WI38 (cell line): Measurements from ENCODE around the gene GCN1.

Experiments
- H3K4me3 ChIP-seq: 2 replicates; pipeline ENCODE4 v1.5.1; 2011; ENCODE audit warnings: low read depth, mild to moderate bottlenecking, control low read depth, low read length
- CTCF ChIP-seq: IDR thresholded peaks from 2 replicates; pipeline ENCODE4 v1.5.1; 2012; ENCODE audit warnings: low read depth, mild to moderate bottlenecking, control low read depth, low read length

The GCN1 gene

DNA sequence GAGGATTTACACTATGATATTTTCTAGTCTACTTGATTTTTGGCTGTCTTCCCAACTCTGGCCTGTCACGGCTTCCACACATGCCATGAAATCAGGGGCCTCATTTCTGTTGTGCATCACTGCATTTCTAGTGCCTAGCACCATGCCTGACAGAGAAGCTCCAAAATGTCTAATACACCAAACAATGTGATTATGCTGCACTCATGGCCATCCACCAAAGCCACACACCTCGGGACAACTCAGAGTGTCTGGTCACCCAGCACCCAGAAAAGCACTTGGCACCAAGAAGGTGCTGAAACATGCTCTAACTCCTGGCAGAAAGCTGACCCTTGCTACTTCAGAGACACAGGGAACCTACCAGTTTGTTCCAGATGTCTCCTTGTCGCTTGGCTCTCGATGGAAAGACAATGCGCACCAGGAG, 11.3 kb downstream of the GCN1 start:
- no peak for TF ChIP-seq CTCF
- no peak overlapping the region for H3K4me3 ChIP-seq

GRCh38 chr12:120181991-120182631, 12.4 kb downstream of the GCN1 start:
- no peak for TF ChIP-seq CTCF
- H3K4me3 ChIP-seq: no peak overlapping the region

GRCh38 chr12:120180975-120181374, 13.5 kb downstream of the GCN1 start:
- H3K4me3 ChIP-seq: no peak overlapping the region
- no peak for TF ChIP-seq CTCF

DNA sequence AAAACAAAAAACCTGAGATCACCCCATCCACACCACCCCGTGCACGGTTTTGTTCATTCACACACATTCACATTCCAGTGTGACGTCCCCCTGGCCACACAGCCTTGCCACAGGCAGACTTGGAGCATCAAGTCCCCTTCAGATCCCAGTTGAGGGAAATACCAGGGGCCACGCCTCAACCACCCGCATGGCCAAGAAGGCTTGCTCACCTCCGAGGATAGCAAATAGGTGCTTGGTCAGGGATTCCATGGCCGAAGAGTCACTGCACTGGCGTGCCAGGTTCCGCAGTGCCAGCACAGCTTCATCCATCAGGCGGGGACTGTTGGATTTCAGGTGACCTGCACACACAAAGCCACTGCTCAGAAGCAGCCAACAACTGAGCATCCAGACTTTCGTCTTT, 19.0 kb downstream of the GCN1 start:
- H3K4me3 ChIP-seq: no peak overlapping the region
- TF ChIP-seq CTCF: no peak

GRCh38 chr12:120175062-120175461, 19.5 kb downstream of the GCN1 start:
- H3K4me3 ChIP-seq: no peak overlapping the region
- no peak for TF ChIP-seq CTCF

DNA sequence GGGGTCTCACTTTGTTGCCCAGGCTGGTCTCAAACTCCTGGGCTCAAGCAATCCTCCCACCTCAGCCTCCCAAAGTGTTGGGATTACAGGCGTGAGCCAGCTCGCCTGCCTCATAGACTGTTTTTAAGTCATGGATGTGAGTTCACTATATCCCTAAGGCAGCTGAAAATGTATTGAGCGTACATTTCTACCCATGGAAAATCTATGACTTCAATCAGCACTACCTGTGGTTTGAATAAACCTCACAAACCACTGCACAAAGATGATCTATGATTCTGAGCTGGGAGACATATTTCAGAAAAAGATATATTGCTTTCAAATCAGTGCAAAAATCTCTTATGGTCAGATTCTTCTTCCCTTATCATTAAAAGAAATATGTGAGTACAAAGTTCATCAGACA, 22.5 kb downstream of the GCN1 start:
- TF ChIP-seq CTCF: no peak
- no peak overlapping the region for H3K4me3 ChIP-seq

- H3K4me3 ChIP-seq: no peak overlapping the region
These were observed 23.9 kb downstream of the GCN1 start for GRCh38 chr12:120170631-120171030.

More at GRCh38 chr12:120170631-120171030, 23.9 kb downstream of the GCN1 start:
- no peak for TF ChIP-seq CTCF
